ENCODE measurements around the gene TEX30.
"Not testable (repeated sequence)": the region's sequence is repeated elsewhere in the genome, so short reads cannot be mapped to it uniquely, and the experiment has no call there.

TEX30 gene
- total RNA-seq = 6.4 to 14.1 (median 10.7) reads per million in 18 experiments

- DNase-seq = peak; percentile 88 to 93
Measured at GRCh38 chr13:102773441-102774213, at the start of gene TEX30. TEX30 (minus strand) TSS chr13:102773786; CDS start chr13:102770026, 3,760 bp downstream.

GRCh38 chr13:102817907-102818306 is 44.3 kb upstream of the TEX30 start:
- no peak for DNase-seq

- DNase-seq = no peak
Measured at GRCh38 chr13:102817241-102817640, 43.7 kb upstream of the TEX30 start.

GRCh38 chr13:102816708-102817107 is 43.1 kb upstream of the TEX30 start:
- DNase-seq = no peak

- no peak for DNase-seq
Measured at GRCh38 chr13:102815788-102816187, 42.2 kb upstream of the TEX30 start.

GRCh38 chr13:102814793-102815192 is 41.2 kb upstream of the TEX30 start:
- no peak for DNase-seq

- no peak for DNase-seq
Measured at GRCh38 chr13:102814025-102814607, 40.5 kb upstream of the TEX30 start.

GRCh38 chr13:102812611-102813287 is 39.2 kb upstream of the TEX30 start:
- DNase-seq = no peak

GRCh38 chr13:102807699-102808098 is 34.1 kb upstream of the TEX30 start:
- DNase-seq = no peak

- DNase-seq = no peak
Measured at GRCh38 chr13:102805680-102806079, 32.1 kb upstream of the TEX30 start.

- peak; percentile 75 to 76 for DNase-seq
Measured at GRCh38 chr13:102800145-102801041, 26.8 kb upstream of the TEX30 start.

- peak in 1 of 2 donors; percentile 3 for DNase-seq
Measured at GRCh38 chr13:102799426-102800144, 26.0 kb upstream of the TEX30 start.

GRCh38 chr13:102798581-102799425 is 25.2 kb upstream of the TEX30 start, which contains the start of the genes BIVM and POGLUT2:
BIVM (plus strand) TSS chr13:102799119; CDS start chr13:102807268, 8,149 bp downstream.
POGLUT2 (minus strand) TSS chr13:102798976; CDS start chr13:102798670, 306 bp downstream.
- peak; percentile 82 to 89 for DNase-seq

GRCh38 chr13:102793611-102794355 is 20.2 kb upstream of the TEX30 start:
- DNase-seq = no peak

GRCh38 chr13:102792396-102792795 is 18.8 kb upstream of the TEX30 start:
- DNase-seq = no peak

- no peak for DNase-seq
Measured at GRCh38 chr13:102788683-102789082, 15.1 kb upstream of the TEX30 start.

- DNase-seq = no peak
Measured at GRCh38 chr13:102784483-102784882, 10.9 kb upstream of the TEX30 start.

- DNase-seq = no peak
Measured at GRCh38 chr13:102781591-102781990, 8.0 kb upstream of the TEX30 start.

- not testable (repeated sequence) for DNase-seq
Measured at GRCh38 chr13:102780656-102781055, 7.1 kb upstream of the TEX30 start.

Measured in inflammatory macrophage (primary cell).